HG03558 (cell line): Measurements from ENCODE around the gene P2RX6.
"Not testable (repeated sequence)": the region's sequence is repeated elsewhere in the genome, so short reads cannot be mapped to it uniquely, and the experiment has no call there.

ENCODE experiments used
- ATAC-seq: cut with Tn5 transposase; IDR thresholded peaks from one replicate; pipeline ENCODE4 v1.9.1; 2021; ENCODE audit warnings: moderate number of reproducible peaks; ENCODE audit not compliant: unreplicated experiment; ENCODE audit errors: extremely low read depth

P2RX6 gene

GRCh38 chr22:20993304-20994127 lies 21.4 kb upstream of the P2RX6 start:
- no peak for ATAC-seq

GRCh38 chr22:20994128-20994901 lies 20.6 kb upstream of the P2RX6 start:
- ATAC-seq: no peak

DNA sequence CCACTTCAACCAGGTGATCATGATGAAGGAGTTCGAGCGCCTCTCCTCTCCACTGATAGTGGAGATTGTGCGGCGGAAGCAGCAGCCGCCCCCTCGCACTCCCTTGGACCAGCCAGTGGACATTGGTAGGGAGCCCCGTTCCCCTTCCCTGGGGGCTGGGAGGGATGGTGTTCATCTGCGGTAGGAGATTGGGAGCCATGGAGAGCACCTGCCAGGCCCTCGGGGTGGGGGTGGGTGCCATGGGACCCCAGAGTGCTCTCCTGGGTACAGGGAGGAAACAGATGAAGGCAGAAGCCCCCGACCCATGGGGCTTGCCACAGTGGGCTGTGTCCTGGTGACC lies 20.1 kb upstream of the P2RX6 start:
- no peak for ATAC-seq

DNA sequence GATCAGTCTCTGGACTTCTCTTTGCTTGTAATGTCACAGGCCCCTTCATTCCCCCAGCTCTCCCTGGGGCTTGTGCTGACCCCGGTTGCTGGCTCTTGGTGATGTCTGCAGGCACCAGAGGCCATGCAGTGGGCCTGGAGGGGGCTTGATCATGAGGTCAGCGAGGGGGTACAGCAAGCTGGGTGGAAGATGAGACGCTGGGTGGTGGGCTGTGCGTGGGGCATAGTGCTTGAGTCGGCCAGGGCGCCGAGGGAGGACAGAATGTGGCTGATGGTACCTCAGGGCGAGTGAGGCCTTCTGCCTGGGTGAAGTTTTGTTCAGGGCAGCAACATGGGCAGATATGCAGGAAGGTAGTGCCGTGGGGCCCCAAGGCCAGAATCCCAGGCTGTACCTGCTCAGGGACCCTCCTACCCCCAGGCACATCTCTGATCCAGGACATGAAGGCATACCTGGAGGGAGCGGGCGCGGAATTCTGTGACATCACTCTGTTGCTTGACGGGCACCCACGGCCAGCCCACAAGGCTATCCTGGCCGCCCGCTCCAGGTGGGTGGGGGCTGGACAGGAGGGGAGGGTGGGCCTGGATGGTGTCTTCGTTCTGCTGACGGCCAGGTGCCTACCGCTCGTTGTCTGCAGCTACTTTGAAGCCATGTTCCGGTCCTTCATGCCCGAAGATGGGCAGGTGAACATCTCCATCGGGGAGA lies 19.5 kb upstream of the P2RX6 start:
- no peak for ATAC-seq

DNA sequence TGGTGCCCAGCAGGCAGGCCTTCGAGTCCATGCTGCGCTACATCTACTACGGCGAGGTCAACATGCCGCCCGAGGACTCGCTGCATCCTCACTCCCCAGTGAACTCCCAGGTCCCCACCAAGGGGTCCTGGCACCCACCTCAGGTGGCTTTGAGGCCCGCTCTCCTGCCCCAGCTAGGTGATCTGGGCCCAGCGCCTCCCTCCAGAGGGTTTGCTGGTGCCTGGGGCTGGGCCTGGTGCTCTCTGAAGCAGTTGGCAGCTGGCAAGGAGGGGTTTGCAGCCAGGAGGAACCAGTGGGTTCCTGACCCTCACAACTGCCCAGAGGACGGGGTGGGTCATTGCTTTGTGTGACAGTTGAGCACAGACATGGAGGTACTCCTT lies 18.9 kb upstream of the P2RX6 start:
- no peak for ATAC-seq

DNA sequence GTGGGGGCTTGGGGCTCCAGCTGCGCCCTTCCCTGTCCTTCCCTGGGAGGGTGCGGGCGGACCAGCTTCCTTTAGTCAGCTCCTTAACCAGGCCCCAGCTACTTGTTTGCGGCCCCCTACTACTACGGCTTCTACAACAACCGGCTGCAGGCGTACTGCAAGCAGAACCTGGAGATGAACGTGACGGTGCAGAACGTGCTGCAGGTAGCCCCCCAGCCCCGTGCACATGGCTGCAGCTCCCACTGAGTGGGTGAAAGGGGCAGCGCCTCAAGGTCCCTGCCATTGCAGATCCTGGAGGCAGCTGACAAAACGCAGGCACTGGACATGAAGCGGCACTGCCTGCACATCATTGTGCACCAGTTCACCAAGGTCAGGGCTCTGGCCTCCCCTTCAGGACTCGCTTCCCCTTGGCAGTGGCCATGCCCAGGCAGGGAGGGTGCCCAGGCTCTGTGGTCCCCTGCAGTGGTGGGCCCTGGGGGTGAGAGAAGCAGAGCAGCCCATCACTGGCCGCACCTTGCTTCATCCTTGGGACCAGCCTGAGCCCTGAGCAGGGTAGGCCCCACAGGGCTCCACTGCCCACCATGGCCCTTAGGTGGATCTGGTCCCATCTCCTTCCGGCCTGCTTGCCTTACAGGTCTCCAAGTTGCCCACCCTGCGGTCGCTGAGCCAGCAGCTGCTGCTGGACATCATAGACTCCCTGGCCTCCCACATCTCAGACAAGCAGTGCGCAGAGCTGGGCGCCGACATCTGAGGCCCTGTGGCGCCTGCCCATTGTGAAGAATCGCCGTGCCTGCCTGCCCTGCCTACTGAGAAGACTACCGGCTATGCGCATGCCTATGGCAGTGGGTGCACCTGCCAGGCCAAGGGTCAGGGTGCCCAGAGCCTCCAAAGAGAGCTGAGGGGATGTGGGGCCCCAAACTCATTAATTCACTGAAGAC lies 18.1 kb upstream of the P2RX6 start:
- ATAC-seq: no peak

- no peak for ATAC-seq
Measured at GRCh38 chr22:20997536-20998257, 17.3 kb upstream of the P2RX6 start.

- ATAC-seq: no peak
Measured at GRCh38 chr22:20998411-20999336, 16.3 kb upstream of the P2RX6 start.

DNA sequence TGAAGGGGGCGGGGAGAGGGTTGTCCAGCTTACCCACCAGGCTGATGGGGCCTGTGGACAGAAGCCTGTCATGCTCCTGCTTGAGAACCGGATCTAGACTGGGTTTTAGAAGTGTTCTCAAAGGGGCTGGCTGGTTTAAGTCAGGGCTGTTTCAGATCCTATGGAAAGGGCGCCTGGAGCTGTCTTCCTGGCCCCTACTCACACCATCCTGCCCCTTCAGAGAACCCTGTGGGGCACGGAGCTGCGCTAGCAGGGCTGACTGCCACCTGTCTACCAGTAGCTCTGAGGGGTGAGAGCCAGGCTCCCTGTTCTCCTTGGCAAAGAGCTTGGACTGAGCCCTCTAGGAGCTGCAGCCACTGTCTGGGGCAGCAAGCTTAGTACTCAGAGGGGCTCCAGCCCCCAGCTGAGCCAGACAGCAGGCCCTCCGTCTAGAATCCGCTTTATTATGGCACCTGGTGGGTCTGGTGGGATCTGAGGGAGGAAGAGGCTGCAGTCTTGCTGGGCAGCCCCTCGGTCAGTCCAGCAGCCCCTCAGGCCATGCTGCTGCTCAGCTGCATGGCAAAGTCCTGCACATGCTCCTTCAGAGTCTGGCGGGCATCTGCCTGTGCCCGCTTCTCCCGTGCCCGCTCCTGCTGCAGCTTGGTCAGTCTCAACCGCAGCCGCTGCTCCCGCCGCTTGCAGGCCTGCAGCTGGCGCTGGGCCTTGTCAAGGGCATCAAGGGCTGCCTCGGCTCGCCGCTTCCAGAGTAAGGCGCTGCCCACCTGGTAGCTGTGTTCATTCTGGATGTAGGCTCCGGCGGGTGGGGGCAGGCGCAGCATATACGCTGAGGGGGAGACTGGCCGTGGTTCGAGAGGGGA lies 15.4 kb upstream of the P2RX6 start:
- ATAC-seq: no peak

DNA sequence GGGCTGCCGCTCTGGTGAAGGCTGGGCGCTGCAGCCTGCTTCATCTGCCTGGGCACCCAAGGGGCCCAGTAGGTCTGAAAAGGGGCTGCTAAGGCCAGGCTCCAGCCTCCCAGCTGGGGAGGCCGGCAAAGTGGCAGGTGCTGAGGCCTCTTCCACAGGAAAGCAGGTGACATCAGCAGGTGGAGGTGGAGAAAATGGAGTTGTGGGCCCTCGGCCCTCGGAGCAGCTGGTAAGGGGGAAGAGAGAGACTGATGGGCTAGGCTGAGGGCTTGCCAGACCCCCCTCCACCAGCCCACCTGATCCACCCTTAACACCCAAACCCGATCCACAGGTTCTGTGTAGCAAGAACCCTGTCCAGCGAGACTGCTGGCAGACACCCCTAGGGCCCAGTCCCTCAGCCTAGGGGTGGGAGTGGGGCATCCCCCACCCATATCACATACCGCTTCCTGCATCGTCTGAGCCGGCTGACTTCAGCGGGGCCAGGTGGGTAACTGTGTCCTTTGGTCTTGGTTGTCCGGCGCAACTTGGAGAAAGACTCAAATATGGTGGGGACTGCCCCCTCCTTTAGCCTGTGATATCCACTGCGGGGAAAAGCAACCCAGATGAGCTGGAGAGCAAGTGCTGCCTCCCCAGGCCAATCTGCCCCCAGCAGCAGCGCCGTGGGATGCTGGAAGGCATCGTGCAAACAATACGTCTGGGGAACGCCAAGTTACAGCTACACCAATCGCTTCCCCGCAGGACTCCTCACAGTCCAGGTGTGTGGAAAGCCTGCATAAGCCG lies 14.6 kb upstream of the P2RX6 start:
- ATAC-seq: no peak

GRCh38 chr22:21000987-21001600 lies 13.9 kb upstream of the P2RX6 start:
- no peak for ATAC-seq

GRCh38 chr22:21001601-21002325 lies 13.2 kb upstream of the P2RX6 start, which contains the start of gene THAP7:
Gene THAP7 (minus strand): TSS chr22:21002118. CDS start chr22:21001911, 207 bp downstream.
- peak; percentile 59 for ATAC-seq

DNA sequence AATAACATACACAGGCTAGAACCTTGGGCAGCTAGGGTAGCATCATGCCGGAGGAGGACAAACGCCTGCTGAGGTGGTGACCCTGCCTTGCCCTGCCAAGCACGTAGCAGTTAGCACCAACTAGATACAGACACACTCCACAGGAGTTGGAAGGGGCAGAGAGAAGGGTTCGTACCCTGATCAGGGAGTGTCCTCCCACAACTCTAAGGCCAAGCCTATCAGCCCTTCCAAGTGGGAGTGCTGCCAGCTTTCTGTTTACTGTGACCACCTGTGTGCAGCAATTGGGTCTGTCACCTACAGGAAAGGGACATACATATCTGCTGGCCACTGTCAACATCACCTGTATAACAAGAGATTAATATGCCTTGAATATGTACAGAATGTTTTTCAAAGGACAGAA lies 11.2 kb upstream of the P2RX6 start:
- ATAC-seq: no peak

DNA sequence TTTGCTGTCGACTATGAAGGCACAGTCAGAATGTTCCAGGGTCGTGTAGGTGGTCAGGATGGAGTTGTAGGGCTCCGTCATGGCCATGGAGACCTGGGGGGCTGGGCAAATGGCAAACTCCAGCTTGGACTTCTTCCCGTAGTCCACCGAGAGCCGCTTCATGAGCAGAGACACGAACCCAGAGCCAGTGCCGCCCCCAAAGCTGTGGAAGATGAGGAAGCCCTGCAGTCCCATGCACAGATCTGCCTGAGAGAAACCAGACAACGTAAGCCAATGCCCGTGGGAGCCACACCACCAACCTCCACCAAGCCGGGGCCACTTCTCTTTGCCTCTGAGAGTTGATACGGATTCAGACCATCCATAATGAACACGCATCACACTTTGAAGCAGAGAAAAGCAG lies 5.8 kb upstream of the P2RX6 start:
- not testable (repeated sequence) for ATAC-seq

GRCh38 chr22:21009638-21010425 lies 5.1 kb upstream of the P2RX6 start:
- ATAC-seq: no peak
